ENCODE measurements around the gene DNAJA3. TPM values are rescaled to one million over a fixed set of nuclear protein-coding genes. Genes with fewer than 3 reads are reported as not detected.
A peak's percentile ranks its signal among the peaks of the same experiment; 100 is the strongest.

The DNAJA3 gene
- total RNA-seq, 1 experiment from 2014 or later, result 56.2 TPM

DNA sequence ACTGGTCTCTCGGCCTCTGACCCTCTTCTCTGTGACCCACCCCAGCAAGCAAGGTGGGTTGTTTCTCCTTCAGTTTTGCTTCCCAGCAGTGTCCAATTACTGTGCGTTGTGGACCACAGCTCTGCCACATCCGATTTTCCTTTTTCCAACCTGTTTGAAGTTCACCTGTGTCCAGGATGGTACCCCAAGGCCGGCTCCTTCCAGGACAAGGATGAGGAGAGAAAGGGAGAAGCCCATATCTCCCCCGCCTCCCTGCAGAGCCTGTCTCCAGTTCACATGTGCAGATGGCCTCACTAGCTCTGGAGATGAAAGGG lies 35.2 kb downstream of the DNAJA3 start:
- no peaks in the 10 kb centered on the region for H4K20me1 ChIP-seq (ENCODE audit: control insufficient read depth, insufficient read depth, insufficient read length)
- no peaks in the 10 kb centered on the region for H3K9me3 ChIP-seq (ENCODE audit: control insufficient read depth, low read depth, low read length)
- H3K4me3 Mint-ChIP-seq, result no peak overlapping the region
- H3K23ac ChIP-seq (ENCODE audit: insufficient read length, low read depth, low read length), result no peak overlapping the region
- no CpG with 5 or more reads among the region's 5 CpGs for WGBS (ENCODE audit: extremely low coverage, insufficient read length, low lambda C conversion rate)
- no peak overlapping the region for H2BK15ac ChIP-seq (ENCODE audit: low read depth, low read length)
- H3K27ac Mint-ChIP-seq, result peak overlapping the region in 2 of 3 experiments; percentile 68 to 96; a peak in 4 of 7 replicates
- no peak overlapping the region for H4K91ac ChIP-seq (ENCODE audit: insufficient read length, low read depth, low read length)
- H3K36me3 Mint-ChIP-seq (ENCODE audit: insufficient read depth in 1 of 3, low read depth in 3 of 3), result peaks cover 16 to 54% (median 44%) of the 10 kb centered on the region in 3 experiments; a peak in 6 of 7 replicates
- H3K9me3 Mint-ChIP-seq, result no peaks in the 10 kb centered on the region
- no peak overlapping the region for H3T11ph ChIP-seq (ENCODE audit: low read length)
- no peak overlapping the region for H2AK5ac ChIP-seq (ENCODE audit: insufficient read length, low read length)
- no peak overlapping the region for H4K8ac ChIP-seq (replicated peaks; ENCODE audit: insufficient read length, low read depth, low read length)
- no peak overlapping the region for H2BK5ac ChIP-seq (ENCODE audit: insufficient read length, low read length)
- H3K27me3 Mint-ChIP-seq (ENCODE audit: low read depth), result no peaks in the 10 kb centered on the region; the same call in 1 of the 2 replicates
- TF ChIP-seq, protein P1, sequence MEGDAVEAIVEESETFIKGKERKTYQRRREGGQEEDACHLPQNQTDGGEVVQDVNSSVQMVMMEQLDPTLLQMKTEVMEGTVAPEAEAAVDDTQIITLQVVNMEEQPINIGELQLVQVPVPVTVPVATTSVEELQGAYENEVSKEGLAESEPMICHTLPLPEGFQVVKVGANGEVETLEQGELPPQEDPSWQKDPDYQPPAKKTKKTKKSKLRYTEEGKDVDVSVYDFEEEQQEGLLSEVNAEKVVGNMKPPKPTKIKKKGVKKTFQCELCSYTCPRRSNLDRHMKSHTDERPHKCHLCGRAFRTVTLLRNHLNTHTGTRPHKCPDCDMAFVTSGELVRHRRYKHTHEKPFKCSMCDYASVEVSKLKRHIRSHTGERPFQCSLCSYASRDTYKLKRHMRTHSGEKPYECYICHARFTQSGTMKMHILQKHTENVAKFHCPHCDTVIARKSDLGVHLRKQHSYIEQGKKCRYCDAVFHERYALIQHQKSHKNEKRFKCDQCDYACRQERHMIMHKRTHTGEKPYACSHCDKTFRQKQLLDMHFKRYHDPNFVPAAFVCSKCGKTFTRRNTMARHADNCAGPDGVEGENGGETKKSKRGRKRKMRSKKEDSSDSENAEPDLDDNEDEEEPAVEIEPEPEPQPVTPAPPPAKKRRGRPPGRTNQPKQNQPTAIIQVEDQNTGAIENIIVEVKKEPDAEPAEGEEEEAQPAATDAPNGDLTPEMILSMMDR (conservative IDR thresholded peaks at IDR 0.05), result no peak
- H3K4me1 Mint-ChIP-seq, result peaks cover 14 to 24% of the 10 kb centered on the region in 2 experiments
- no peak overlapping the region for H3K4ac ChIP-seq (ENCODE audit: low read depth, low read length)
- no peaks in the 10 kb centered on the region for H3K23me2 ChIP-seq (ENCODE audit: insufficient read length, low read depth, low read length, poor library complexity, severe bottlenecking)
- H3K79me2 ChIP-seq (ENCODE audit: insufficient read depth, low read length), result no peaks in the 10 kb centered on the region
- H3K27ac ChIP-seq (ENCODE audit: insufficient read length, low read depth, low read length), result no peak overlapping the region
- H3K56ac ChIP-seq (ENCODE audit: insufficient read length, low read depth, low read length), result no peak overlapping the region
- no peaks in the 10 kb centered on the region for H3K79me1 ChIP-seq (ENCODE audit: insufficient read depth, low read depth, low read length, poor library complexity, severe bottlenecking)
- no peak overlapping the region for H3K4me2 ChIP-seq (ENCODE audit: insufficient read depth, insufficient read length, low read length)
- no peaks in the 10 kb centered on the region for H3K4me1 ChIP-seq (ENCODE audit: insufficient read depth, low read length)
- H3K18ac ChIP-seq (ENCODE audit: insufficient read length, low read depth, low read length), result no peak overlapping the region
- no peak overlapping the region for H4K5ac ChIP-seq (ENCODE audit: insufficient read length, low read depth, low read length)
- H2BK12ac ChIP-seq (ENCODE audit: insufficient read length, low read depth, low read length), result no peak overlapping the region
- H3K9ac ChIP-seq (ENCODE audit: extremely low read depth, insufficient read length, low read length), result no peak overlapping the region
- H2BK120ac ChIP-seq (ENCODE audit: low read depth, low read length, poor library complexity, severe bottlenecking), result no peak overlapping the region
- no peak overlapping the region for H2BK20ac ChIP-seq (ENCODE audit: low read depth, low read length, poor library complexity, severe bottlenecking)
- H3K27me3 ChIP-seq (ENCODE audit: insufficient read depth, low read length), result no peaks in the 10 kb centered on the region
- no peak overlapping the region for H3K14ac ChIP-seq (ENCODE audit: insufficient read depth, low read length)
- DNase-seq, result no peak
- H2AFZ ChIP-seq (ENCODE audit: low read length), result no peak overlapping the region

Data from H9 (cell line).